GM19468 (cell line): ENCODE measurements around the gene RBL1.
"Not testable (repeated sequence)": the region's sequence is repeated elsewhere in the genome, so short reads cannot be mapped to it uniquely, and the experiment has no call there.

Experiments used
- ATAC-seq: cut with Tn5 transposase; IDR thresholded peaks from one replicate; pipeline ENCODE4 v1.9.1; 2021; ENCODE audit warnings: mild to moderate bottlenecking, moderate library complexity, moderate number of reproducible peaks; ENCODE audit not compliant: unreplicated experiment; ENCODE audit errors: extremely low read depth

The RBL1 gene

GRCh38 chr20:37095599-37096414 lies at the start of gene RBL1:
Gene RBL1 (minus strand): TSS chr20:37095997. CDS start chr20:37095928, 69 bp downstream.
- peak; percentile 33 for ATAC-seq

- ATAC-seq, result no peak
Measured at GRCh38 chr20:37144856-37145404, 49.1 kb upstream of the RBL1 start.

GRCh38 chr20:37142708-37143107 lies 46.9 kb upstream of the RBL1 start:
- no peak for ATAC-seq

- no peak for ATAC-seq
Measured at GRCh38 chr20:37137547-37137946, 41.8 kb upstream of the RBL1 start.

GRCh38 chr20:37133952-37134351 lies 38.2 kb upstream of the RBL1 start:
- no peak for ATAC-seq

- ATAC-seq, result no peak
Measured at GRCh38 chr20:37131486-37131885, 35.7 kb upstream of the RBL1 start.

GRCh38 chr20:37128803-37129202 lies 33.0 kb upstream of the RBL1 start:
- no peak for ATAC-seq

- ATAC-seq, result not testable (repeated sequence)
Measured at GRCh38 chr20:37126290-37126689, 30.5 kb upstream of the RBL1 start.

- ATAC-seq, result no peak
Measured at GRCh38 chr20:37123441-37123840, 27.6 kb upstream of the RBL1 start.

GRCh38 chr20:37120497-37120896 lies 24.7 kb upstream of the RBL1 start:
- no peak for ATAC-seq

GRCh38 chr20:37119356-37120036 lies 23.7 kb upstream of the RBL1 start:
- no peak for ATAC-seq

GRCh38 chr20:37114012-37114411 lies 18.2 kb upstream of the RBL1 start:
- ATAC-seq, result no peak

- no peak for ATAC-seq
Measured at GRCh38 chr20:37111926-37112455, 16.2 kb upstream of the RBL1 start.

GRCh38 chr20:37108676-37109075 lies 12.9 kb upstream of the RBL1 start:
- ATAC-seq, result no peak

GRCh38 chr20:37102571-37102970 lies 6.8 kb upstream of the RBL1 start:
- no peak for ATAC-seq

GRCh38 chr20:37096415-37097041 lies 731 bp upstream of the RBL1 start:
- ATAC-seq, result no peak

GRCh38 chr20:37095108-37095598 lies 644 bp downstream of the RBL1 start:
- no peak for ATAC-seq

GRCh38 chr20:37090407-37090806 lies 5.4 kb downstream of the RBL1 start:
- ATAC-seq, result no peak

- ATAC-seq, result no peak
Measured at GRCh38 chr20:37081717-37082289, 14.0 kb downstream of the RBL1 start.

GRCh38 chr20:37077009-37077408 lies 18.8 kb downstream of the RBL1 start:
- ATAC-seq, result no peak
